ENCODE results near the gene DSCAML1.

The DSCAML1 gene

GRCh38 chr11:117658809-117659208, 138.2 kb downstream of the DSCAML1 start:
- DNase-seq (ENCODE audit: low spot score), result no peak

GRCh38 chr11:117657794-117658193, 139.2 kb downstream of the DSCAML1 start:
- DNase-seq (ENCODE audit: low spot score), result no peak

- no peak for DNase-seq (ENCODE audit: low spot score)
Measured at GRCh38 chr11:117654281-117655255, 142.4 kb downstream of the DSCAML1 start.

- DNase-seq (ENCODE audit: low spot score), result no peak
Measured at GRCh38 chr11:117652521-117652920, 144.5 kb downstream of the DSCAML1 start.

- no peak for DNase-seq (ENCODE audit: low spot score)
Measured at GRCh38 chr11:117649296-117650055, 147.5 kb downstream of the DSCAML1 start.

- DNase-seq (ENCODE audit: low spot score), result no peak
Measured at GRCh38 chr11:117647872-117648271, 149.1 kb downstream of the DSCAML1 start.

GRCh38 chr11:117647207-117647606, 149.8 kb downstream of the DSCAML1 start:
- DNase-seq (ENCODE audit: low spot score), result no peak

- DNase-seq (ENCODE audit: low spot score), result no peak
Measured at GRCh38 chr11:117646411-117646810, 150.6 kb downstream of the DSCAML1 start.

GRCh38 chr11:117644403-117645155, 152.4 kb downstream of the DSCAML1 start:
- DNase-seq (ENCODE audit: low spot score), result no peak

GRCh38 chr11:117643606-117644300, 153.3 kb downstream of the DSCAML1 start:
- DNase-seq (ENCODE audit: low spot score), result no peak

- DNase-seq (ENCODE audit: low spot score), result no peak
Measured at GRCh38 chr11:117642835-117643234, 154.2 kb downstream of the DSCAML1 start.

- DNase-seq (ENCODE audit: low spot score), result no peak
Measured at GRCh38 chr11:117642396-117642795, 154.6 kb downstream of the DSCAML1 start.

- DNase-seq (ENCODE audit: low spot score), result no peak
Measured at GRCh38 chr11:117641008-117641915, 155.8 kb downstream of the DSCAML1 start.

- DNase-seq (ENCODE audit: low spot score), result no peak
Measured at GRCh38 chr11:117640041-117640440, 157.0 kb downstream of the DSCAML1 start.

GRCh38 chr11:117639601-117640000, 157.4 kb downstream of the DSCAML1 start:
- DNase-seq (ENCODE audit: low spot score), result no peak

- no peak for DNase-seq (ENCODE audit: low spot score)
Measured at GRCh38 chr11:117638911-117639543, 158.0 kb downstream of the DSCAML1 start.

GRCh38 chr11:117634756-117635603, 162.0 kb downstream of the DSCAML1 start:
- no peak for DNase-seq (ENCODE audit: low spot score)

- no peak for DNase-seq (ENCODE audit: low spot score)
Measured at GRCh38 chr11:117633976-117634755, 162.8 kb downstream of the DSCAML1 start.
